A673 (cell line): Measurements from ENCODE around the gene GAREM1. TPM values are rescaled to one million over a fixed set of nuclear protein-coding genes. Genes with fewer than 3 reads are reported as not detected.
A peak's percentile ranks its signal among the peaks of the same experiment; 100 is the strongest.

Experiments used
- BruUV-seq: library from RNA; stranded (reverse); fragments of 400-500 nt; replicated peaks from 2 replicates; lab custom pipeline; 2021; lab: Mats Ljungman, UMichigan
- CTCF ChIA-PET: fragments of 300-600 bp; sonication (Branson Sonifier 250); formaldehyde crosslinking; loops from one replicate; lab custom pipeline; 2022; ENCODE audit warnings: antibody characterized with exemption; lab: Charles Lee
- POLR2A ChIA-PET: fragments of 300-600 bp; sonication (Branson Sonifier 250); formaldehyde crosslinking; loops from one replicate; lab custom pipeline; 2022; ENCODE audit warnings: antibody characterized with exemption; ENCODE audit not compliant: low non-redundant PET; lab: Charles Lee
- DNase-seq: peaks from one replicate; pipeline ENCODE4 v3.0.0-alpha.2; 2015; ENCODE audit warnings: low spot score
- H3K27ac ChIP-seq: fragments of 200-600 bp; sonication (generic); 2 replicates; pipeline ENCODE4 v1.5.1; 2016; ENCODE audit warnings: mixed run types, low read depth, mild to moderate bottlenecking, mixed read lengths, antibody characterized with exemption, low read length; ENCODE audit not compliant: poor library complexity, severe bottlenecking
- H3K27me3 ChIP-seq: fragments of 200-600 bp; sonication (generic); replicated peaks from 2 replicates; pipeline ENCODE4 v1.6.1; 2017; ENCODE audit warnings: mixed run types, low read depth, mild to moderate bottlenecking, mixed read lengths, antibody characterized with exemption, low read length; ENCODE audit not compliant: insufficient read depth, poor library complexity
- H3K36me3 ChIP-seq: fragments of 200-600 bp; sonication (generic); 2 replicates; pipeline ENCODE4 v1.6.1; 2016; ENCODE audit warnings: mixed run types, mild to moderate bottlenecking, mixed read lengths, antibody characterized with exemption, low read length; ENCODE audit not compliant: insufficient read depth, poor library complexity, severe bottlenecking
- H3K4me1 ChIP-seq: fragments of 200-600 bp; sonication (generic); 2 replicates; pipeline ENCODE4 v1.6.1; 2017; ENCODE audit warnings: mixed run types, mild to moderate bottlenecking, mixed read lengths, antibody characterized with exemption, low read length; ENCODE audit not compliant: insufficient read depth, poor library complexity, severe bottlenecking
- H3K4me3 ChIP-seq: fragments of 200-600 bp; sonication (generic); 2 replicates; pipeline ENCODE4 v1.5.1; 2016; ENCODE audit warnings: low read depth, mixed run types, mild to moderate bottlenecking, mixed read lengths, low read length; ENCODE audit not compliant: poor library complexity, severe bottlenecking
- H3K9me3 ChIP-seq: fragments of 200-600 bp; sonication (generic); 2 replicates; pipeline ENCODE4 v1.6.1; 2016; ENCODE audit warnings: mixed run types, low read depth, mild to moderate bottlenecking, mixed read lengths, antibody characterized with exemption, low read length; ENCODE audit not compliant: poor library complexity, severe bottlenecking
- EZH2 ChIP-seq: fragments of 200-600 bp; sonication (generic); IDR thresholded peaks from 2 replicates; pipeline ENCODE4 v1.6.1; 2017; ENCODE audit warnings: borderline replicate concordance, low read depth, mild to moderate bottlenecking, mixed read lengths, antibody characterized with exemption, low read length; ENCODE audit not compliant: poor library complexity, severe bottlenecking
- intact Hi-C: fragments of 100-400 bp; cut with micrococcal nuclease; formaldehyde crosslinking; loops from one replicate; pipeline ENCODE4 v1.10.0; 2022; ENCODE audit not compliant: unreplicated experiment
- total RNA-seq: library from RNA; stranded (reverse); gene quantifications from 2 replicates; pipeline ENCODE4 v1.2.3, GENCODE V29; 2021
- TF ChIP-seq, protein P1 (sequence below): fragments of 300-800, 200-600 bp; sonication (generic); conservative IDR thresholded peaks from 2 replicates; pipeline ENCODE4 v1.5.1; 2017; ENCODE audit warnings: low read depth, mild to moderate bottlenecking, antibody characterized with exemption, low read length, moderate library complexity, mixed read lengths

The GAREM1 gene
- total RNA-seq, 1 experiment from 2014 or later: 8.4 TPM

DNA sequence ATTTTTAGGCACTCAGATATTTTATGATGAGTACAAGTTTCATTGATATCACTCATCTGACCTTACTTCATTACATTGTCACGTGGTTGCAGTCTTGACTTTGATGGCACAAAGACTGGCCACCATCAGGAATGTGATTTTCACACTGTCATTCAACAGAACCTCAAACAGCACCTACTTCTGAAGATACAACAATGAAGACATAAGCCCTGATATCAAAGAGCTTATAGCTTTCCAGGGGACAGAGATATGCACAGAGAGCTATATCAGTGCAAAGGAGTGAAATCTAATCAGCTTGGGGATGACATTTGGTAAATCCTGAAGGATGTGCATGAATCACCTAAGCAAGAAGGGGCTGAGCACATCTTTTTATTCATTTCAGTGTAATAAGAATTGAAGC, 208.6 kb downstream of the GAREM1 start:
- no peak for TF ChIP-seq EZH2
- TF ChIP-seq, protein P1, sequence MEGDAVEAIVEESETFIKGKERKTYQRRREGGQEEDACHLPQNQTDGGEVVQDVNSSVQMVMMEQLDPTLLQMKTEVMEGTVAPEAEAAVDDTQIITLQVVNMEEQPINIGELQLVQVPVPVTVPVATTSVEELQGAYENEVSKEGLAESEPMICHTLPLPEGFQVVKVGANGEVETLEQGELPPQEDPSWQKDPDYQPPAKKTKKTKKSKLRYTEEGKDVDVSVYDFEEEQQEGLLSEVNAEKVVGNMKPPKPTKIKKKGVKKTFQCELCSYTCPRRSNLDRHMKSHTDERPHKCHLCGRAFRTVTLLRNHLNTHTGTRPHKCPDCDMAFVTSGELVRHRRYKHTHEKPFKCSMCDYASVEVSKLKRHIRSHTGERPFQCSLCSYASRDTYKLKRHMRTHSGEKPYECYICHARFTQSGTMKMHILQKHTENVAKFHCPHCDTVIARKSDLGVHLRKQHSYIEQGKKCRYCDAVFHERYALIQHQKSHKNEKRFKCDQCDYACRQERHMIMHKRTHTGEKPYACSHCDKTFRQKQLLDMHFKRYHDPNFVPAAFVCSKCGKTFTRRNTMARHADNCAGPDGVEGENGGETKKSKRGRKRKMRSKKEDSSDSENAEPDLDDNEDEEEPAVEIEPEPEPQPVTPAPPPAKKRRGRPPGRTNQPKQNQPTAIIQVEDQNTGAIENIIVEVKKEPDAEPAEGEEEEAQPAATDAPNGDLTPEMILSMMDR: no peak
- H3K27me3 ChIP-seq: no peaks in the 10 kb centered on the region
- H3K4me3 ChIP-seq: no peak overlapping the region
- no peaks in the 10 kb centered on the region for H3K36me3 ChIP-seq
- intact Hi-C loops: no loop called here
- no peaks in the 10 kb centered on the region for H3K9me3 ChIP-seq
- no peak for DNase-seq
- no TSS peak for BruUV-seq
- CTCF ChIA-PET: no interaction called here
- H3K27ac ChIP-seq: no peak overlapping the region
- no peaks in the 10 kb centered on the region for H3K4me1 ChIP-seq
- POLR2A ChIA-PET: no interaction called here

DNA sequence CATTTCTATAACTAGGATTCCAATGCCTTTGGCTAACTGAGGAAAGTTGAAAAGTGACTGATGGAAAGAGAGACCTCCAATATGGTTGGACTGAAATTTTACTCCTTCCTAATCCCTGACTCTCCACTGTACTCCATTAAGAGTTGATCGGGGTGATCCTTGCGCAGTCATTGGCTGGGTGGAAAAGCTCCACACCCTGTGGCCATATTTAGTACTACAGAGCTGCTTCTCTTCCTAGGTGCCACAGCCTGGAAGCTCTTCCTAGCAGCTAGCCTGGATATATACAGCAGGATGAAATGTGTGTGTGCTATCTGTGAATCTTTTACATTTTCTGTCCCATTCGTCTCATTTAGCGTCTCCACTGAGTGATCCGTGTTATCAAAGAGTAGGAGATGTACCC, 209.7 kb downstream of the GAREM1 start:
- Histone ChIP-seq H3K27ac (no peak overlapping the region), H3K4me3 (no peak overlapping the region), H3K27me3 (no peaks in the 10 kb centered on the region), H3K9me3 (no peaks in the 10 kb centered on the region), H3K4me1 (no peaks in the 10 kb centered on the region), H3K36me3 (no peaks in the 10 kb centered on the region)
- ChIA-PET CTCF (no interaction called here), POLR2A (no interaction called here)
- BruUV-seq: no TSS peak
- no peak for TF ChIP-seq EZH2
- TF ChIP-seq, protein P1: peak; percentile 28; the same call in 1 of the 2 replicates
- peak; percentile 8 for DNase-seq
- intact Hi-C loops: no loop called here

DNA sequence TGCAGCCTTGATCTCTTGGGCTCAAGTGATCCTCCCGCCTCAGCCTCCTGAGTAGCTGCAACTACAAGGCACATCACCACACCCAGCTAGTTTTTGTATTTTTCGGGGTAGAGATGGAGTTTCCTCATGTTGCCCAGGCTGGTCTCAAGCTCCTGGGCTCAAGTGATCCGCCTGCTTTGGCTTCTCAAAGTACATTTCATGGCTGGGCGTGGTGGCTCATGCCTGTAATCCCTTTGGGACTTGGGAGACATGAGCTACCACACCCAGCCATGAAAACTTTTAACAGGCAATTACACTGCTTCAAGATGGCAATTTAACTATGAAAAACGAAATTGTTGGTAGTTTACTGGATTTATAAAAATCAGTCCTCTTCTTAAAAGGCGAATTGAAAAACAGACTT, 211.1 kb downstream of the GAREM1 start:
- BruUV-seq: no TSS peak
- POLR2A ChIA-PET: no interaction called here

More for the DNA sequence above, 211.1 kb downstream of the GAREM1 start:
- H3K4me1 ChIP-seq: no peaks in the 10 kb centered on the region
- no peaks in the 10 kb centered on the region for H3K9me3 ChIP-seq
- TF ChIP-seq EZH2: no peak
- TF ChIP-seq, protein P1: no peak
- intact Hi-C loops: no loop called here
- no peaks in the 10 kb centered on the region for H3K27me3 ChIP-seq
- no peak overlapping the region for H3K27ac ChIP-seq
- CTCF ChIA-PET: no interaction called here
- no peaks in the 10 kb centered on the region for H3K36me3 ChIP-seq
- no peak overlapping the region for H3K4me3 ChIP-seq
- peak; percentile 10 for DNase-seq
